Stomach (tissue), 9 donors: ENCODE results near the gene TLE7. TPM values are rescaled to one million over a fixed set of nuclear protein-coding genes. Genes with fewer than 3 reads are reported as not detected.
A peak's percentile ranks its signal among the peaks of the same experiment; 100 is the strongest.

Experiments used
- DNase-seq, 2 donors: peaks; one replicate each; pipeline versions ENCODE4 v3.0.0 to v3.0.0-alpha.2; 2013 to 2019
- H3K27ac ChIP-seq, 5 donors: fragments of 200-600 bp in 4 of 5; sonication (generic) in 4 of 5; one replicate each; pipeline ENCODE4 v1.5.1; 2013 to 2019; ENCODE audit warnings: mild to moderate bottlenecking in 1 of 5, moderate library complexity in 1 of 5
- H3K27me3 ChIP-seq, 3 donors: fragments of 200-600 bp; sonication (generic); one replicate each; pipeline ENCODE4 v1.5.1; 2017 to 2019; ENCODE audit warnings: mixed run types in 1 of 3
- H3K36me3 ChIP-seq, 4 donors: fragments of 200-600 bp; sonication (generic); 1 replicate in 3 of 4; 2 replicates in 1 of 4; pipeline ENCODE4 v1.5.1; 2016 to 2019
- H3K4me1 ChIP-seq, 4 donors: fragments of 200-600 bp; sonication (generic); one replicate each; pipeline ENCODE4 v1.5.1; 2016 to 2019
- H3K4me3 ChIP-seq, 4 donors: fragments of 200-600 bp; sonication (generic) in 3 of 4; one replicate each; pipeline ENCODE4 v1.5.1; 2016 to 2019; ENCODE audit warnings: mild to moderate bottlenecking in 1 of 4
- H3K9me3 ChIP-seq, 4 donors: fragments of 200-600 bp; sonication (generic); one replicate each; pipeline ENCODE4 v1.5.1; 2016 to 2019
- CTCF ChIP-seq, 7 experiments: fragments of 450-650 bp in 4 of 7; fragments of 200-600 bp in 3 of 7; sonication (generic) in 3 of 7; IDR thresholded peaks; one replicate each; pipeline ENCODE4 v1.5.1; 2016 to 2019; ENCODE audit warnings: antibody characterized with exemption in 7 of 7, control low read depth in 2 of 7, mild to moderate bottlenecking in 1 of 7
- EP300 ChIP-seq: sonication (generic); formaldehyde crosslinking; IDR thresholded peaks from one replicate; pipeline ENCODE4 v1.6.1; 2017; ENCODE audit warnings: antibody characterized with exemption
- POLR2A ChIP-seq, 4 donors: fragments of 450-650 bp; IDR thresholded peaks; one replicate each; pipeline ENCODE4 v1.6.1; 2016; ENCODE audit warnings: antibody characterized with exemption in 4 of 4, control low read depth in 2 of 4, mild to moderate bottlenecking in 1 of 4, moderate library complexity in 1 of 4
- POLR2AphosphoS5 ChIP-seq, 3 donors: sonication (generic); formaldehyde crosslinking; IDR thresholded peaks; one replicate each; pipeline ENCODE4 v1.6.1; 2016; ENCODE audit warnings: antibody characterized with exemption in 3 of 3
- WGBS, 5 donors: extraction: QIAGEN DNeasy Blood & Tissue Kit in 3 of 5; methylation state at CpG; one replicate each; pipeline versions ENCODE4 v1.1.5 to v1.1.7; 2013 to 2018; 5-methylcytosine and 5-hydroxymethylcytosine counted together
- intact Hi-C: fragments of 100-400 bp; cut with DNase I; formaldehyde crosslinking; loops from one replicate; pipeline ENCODE4 v1.15.1; 2023; ENCODE audit warnings: low total_unique reads
- polyA plus RNA-seq, 3 donors: library from polyadenylated mRNA; stranded (reverse); fragments of 200-250 nt; gene quantifications; one replicate each; pipeline ENCODE4 v1.2.3, GENCODE V29; 2013
- total RNA-seq, 5 donors: library from RNA; depleted of rRNA; stranded (reverse); fragments of >200 nt; gene quantifications; one replicate each; pipeline versions ENCODE4 v1.1.0 to v1.2.3, GENCODE V29; 2014 to 2016
- donor health status: healthy with polysubstance abuse.
- donor health status: Bipolar disorder and iron deficiency.
- donor health status: healthy.

Gene TLE7
- total and polyA plus RNA-seq, 8 donors, result not detected

GRCh38 chr16:71432906-71433305 lies 8.9 kb downstream of the TLE7 start:
- H3K4me1 ChIP-seq, result no peaks in the 10 kb centered on the region
- no peak for DNase-seq
- no peak for TF ChIP-seq EP300
- no peak for TF ChIP-seq POLR2AphosphoS5 (IDR thresholded peaks at IDR 0.05)
- TF ChIP-seq CTCF (IDR thresholded peaks at IDR 0.05), result no peak
- no peak for TF ChIP-seq POLR2A (IDR thresholded peaks at IDR 0.05)
- intact Hi-C loops, result no loop called here
- H3K9me3 ChIP-seq, result peaks cover 0 to 6% (median 0%) of the 10 kb centered on the region in 4 donors
- H3K36me3 ChIP-seq, result no peaks in the 10 kb centered on the region
- no peak overlapping the region for H3K4me3 ChIP-seq
- H3K27me3 ChIP-seq, result peaks cover 0 to 13% (median 0%) of the 10 kb centered on the region in 3 donors
- no peak overlapping the region for H3K27ac ChIP-seq
- 70 to 82% (median 74%) methylated on average over 4 to 6 of the region's 6 CpGs for WGBS, 5 donors

- Histone ChIP-seq H3K27ac (no peak overlapping the region), H3K4me1 (no peaks in the 10 kb centered on the region), H3K36me3 (no peaks in the 10 kb centered on the region), H3K9me3 (peaks cover 0 to 6% (median 0%) of the 10 kb centered on the region in 4 donors), H3K4me3 (no peak overlapping the region), H3K27me3 (peaks cover 0 to 18% (median 3%) of the 10 kb centered on the region in 3 donors)
- DNase-seq, result no peak
- intact Hi-C loops, result no loop called here
- TF ChIP-seq POLR2A (IDR thresholded peaks at IDR 0.05) (no peak), CTCF (IDR thresholded peaks at IDR 0.05) (no peak), POLR2AphosphoS5 (IDR thresholded peaks at IDR 0.05) (no peak), EP300 (no peak)
- WGBS, 5 donors, result 90 to 95% (median 91%) methylated on average over 2 to 9 of the region's 9 CpGs
These were observed 9.9 kb downstream of the TLE7 start for GRCh38 chr16:71431991-71432390.

GRCh38 chr16:71431176-71431575 lies 10.7 kb downstream of the TLE7 start:
- TF ChIP-seq POLR2AphosphoS5 (IDR thresholded peaks at IDR 0.05) (no peak), CTCF (IDR thresholded peaks at IDR 0.05) (no peak), POLR2A (IDR thresholded peaks at IDR 0.05) (no peak), EP300 (no peak)
- H3K27ac ChIP-seq, result no peak overlapping the region
- peaks cover 0 to 6% (median 0%) of the 10 kb centered on the region in 4 donors for H3K9me3 ChIP-seq
- DNase-seq, result peak in 1 of 2 donors; percentile 24
- no peaks in the 10 kb centered on the region for H3K36me3 ChIP-seq
- intact Hi-C loops, result no loop called here
- H3K27me3 ChIP-seq, result peaks cover 0 to 21% (median 11%) of the 10 kb centered on the region in 3 donors
- WGBS, 5 donors, result 84 to 91% (median 84%) methylated on average over 14 of the region's 14 CpGs
- no peak overlapping the region for H3K4me3 ChIP-seq
- peaks cover 0 to 4% (median 0%) of the 10 kb centered on the region in 4 donors for H3K4me1 ChIP-seq

- intact Hi-C loops, result no loop called here
- Histone ChIP-seq H3K27me3 (peaks cover 4 to 24% (median 16%) of the 10 kb centered on the region in 3 donors), H3K27ac (no peak overlapping the region), H3K36me3 (no peaks in the 10 kb centered on the region), H3K4me3 (no peak overlapping the region), H3K4me1 (peaks cover 0 to 7% (median 0%) of the 10 kb centered on the region in 4 donors), H3K9me3 (peaks cover 0 to 6% (median 0%) of the 10 kb centered on the region in 4 donors)
- TF ChIP-seq POLR2A (IDR thresholded peaks at IDR 0.05) (no peak), EP300 (no peak), POLR2AphosphoS5 (IDR thresholded peaks at IDR 0.05) (no peak), CTCF (IDR thresholded peaks at IDR 0.05) (no peak)
- WGBS, 5 donors, result 58 to 77% (median 70%) methylated on average over 6 of the region's 6 CpGs
- DNase-seq, result no peak
These were observed 11.1 kb downstream of the TLE7 start for GRCh38 chr16:71430744-71431143.
